HepG2 (cell line): ENCODE measurements around the gene GALR2. TPM values are rescaled to one million over a fixed set of nuclear protein-coding genes. Genes with fewer than 3 reads are reported as not detected.
A peak's percentile ranks its signal among the peaks of the same experiment; 100 is the strongest.

Source experiments
- BRD4 ChIP-seq: sonication (generic); formaldehyde crosslinking; IDR thresholded peaks from 2 replicates; pipeline ENCODE4 v1.4.0; 2020; ENCODE audit warnings: missing genetic modification reagents
- ZC3H4 ChIP-seq: sonication (generic); formaldehyde crosslinking; IDR thresholded peaks from 2 replicates; pipeline ENCODE4 v1.4.0; 2020; ENCODE audit warnings: missing genetic modification reagents, borderline replicate concordance
- ZFP36L1 ChIP-seq: sonication (generic); formaldehyde crosslinking; IDR thresholded peaks from 2 replicates; pipeline ENCODE4 v1.8.0; 2022; ENCODE audit warnings: mild to moderate bottlenecking, missing genetic modification reagents, moderate library complexity
- ZNF530 ChIP-seq: sonication (generic); formaldehyde crosslinking; IDR thresholded peaks from 2 replicates; pipeline ENCODE4 v1.5.0; 2020; ENCODE audit warnings: low read depth, mild to moderate bottlenecking, missing genetic modification reagents
- ZSCAN25 ChIP-seq: sonication (generic); formaldehyde crosslinking; IDR thresholded peaks from 2 replicates; pipeline ENCODE4 v1.8.0; 2022; ENCODE audit warnings: mild to moderate bottlenecking, missing genetic modification reagents
- polyA plus RNA-seq, 8 experiments: library from polyadenylated mRNA; depleted of rRNA in 3 of 8; stranded (reverse) in 7 of 8; unstranded in 1 of 8; fragments of >200 nt; fragmentation: Illumina TruSeq in 4 of 8; extraction: Trizol in 4 of 8; gene quantifications; 2 replicates each; pipeline versions ENCODE4 v1.2.1 to v1.2.3, GENCODE V29; 2011 to 2016; ENCODE audit warnings: low read depth in 4 of 8, missing spikeins in 1 of 8, mixed read lengths in 1 of 8; ENCODE audit not compliant: insufficient read depth in 1 of 8
- total RNA-seq, 5 experiments: library from RNA; depleted of rRNA; stranded (reverse); fragments of >200 nt; fragmentation: Illumina TruSeq; extraction: Trizol; gene quantifications; 2 replicates each; pipeline ENCODE4 v1.2.3, GENCODE V29; 2016; ENCODE audit warnings: low read depth in 1 of 5
- TF ChIP-seq, protein P1 (sequence below): sonication (generic); formaldehyde crosslinking; IDR thresholded peaks from 2 replicates; pipeline ENCODE4 v1.5.1; 2020; ENCODE audit warnings: mild to moderate bottlenecking, missing genetic modification reagents, moderate library complexity
- TF ChIP-seq, protein P2 (sequence below): sonication (generic); formaldehyde crosslinking; IDR thresholded peaks from 2 replicates; pipeline ENCODE4 v1.8.1; 2023; ENCODE audit warnings: mild to moderate bottlenecking, moderate library complexity, missing genetic modification reagents

The GALR2 gene
- total and polyA plus RNA-seq, 2 of the 13 experiments (the other 11 are each of a cell fraction or from before 2014, with no cell fraction given): 0.48 to 0.58 TPM

DNA sequence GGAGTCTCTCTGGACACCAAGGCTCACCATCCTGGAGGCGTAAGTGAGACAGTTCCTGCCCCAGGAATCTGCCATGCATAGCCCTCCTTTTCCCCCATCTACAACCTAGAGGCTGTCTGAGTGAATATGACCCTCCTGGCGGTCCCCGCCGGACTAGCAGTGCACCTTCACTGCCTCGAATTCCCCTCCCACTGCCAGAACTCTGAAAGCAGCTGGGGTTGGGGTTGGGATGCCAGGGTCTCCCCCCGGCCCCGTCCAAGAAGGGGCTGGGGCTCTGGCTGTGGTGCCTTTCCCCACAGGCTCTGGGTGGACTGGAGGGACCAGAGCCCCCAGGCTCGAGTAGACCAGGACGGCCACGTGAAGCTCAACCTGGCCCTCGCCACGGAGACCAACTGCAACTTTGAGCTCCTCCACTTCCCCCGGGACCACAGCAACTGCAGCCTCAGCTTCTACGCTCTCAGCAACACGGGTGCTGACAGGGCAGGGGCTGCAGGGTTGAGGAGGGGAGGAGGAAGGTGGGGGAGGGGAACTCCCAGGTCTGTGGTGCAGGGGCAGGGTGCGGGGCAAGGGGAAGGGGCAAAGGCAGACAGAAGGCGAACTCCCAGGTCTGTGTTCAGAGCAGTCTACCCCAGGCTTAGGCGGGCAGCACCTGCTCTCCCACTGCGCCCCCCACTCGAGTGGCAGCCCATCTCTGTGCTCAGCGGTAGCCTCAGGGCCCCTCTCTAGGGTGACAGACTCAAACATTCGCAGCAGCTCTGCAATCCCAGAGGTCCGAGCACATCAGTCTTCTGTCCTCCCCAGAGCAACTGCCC, 5.6 kb downstream of the GALR2 start (continued):
- TF ChIP-seq, protein P1, sequence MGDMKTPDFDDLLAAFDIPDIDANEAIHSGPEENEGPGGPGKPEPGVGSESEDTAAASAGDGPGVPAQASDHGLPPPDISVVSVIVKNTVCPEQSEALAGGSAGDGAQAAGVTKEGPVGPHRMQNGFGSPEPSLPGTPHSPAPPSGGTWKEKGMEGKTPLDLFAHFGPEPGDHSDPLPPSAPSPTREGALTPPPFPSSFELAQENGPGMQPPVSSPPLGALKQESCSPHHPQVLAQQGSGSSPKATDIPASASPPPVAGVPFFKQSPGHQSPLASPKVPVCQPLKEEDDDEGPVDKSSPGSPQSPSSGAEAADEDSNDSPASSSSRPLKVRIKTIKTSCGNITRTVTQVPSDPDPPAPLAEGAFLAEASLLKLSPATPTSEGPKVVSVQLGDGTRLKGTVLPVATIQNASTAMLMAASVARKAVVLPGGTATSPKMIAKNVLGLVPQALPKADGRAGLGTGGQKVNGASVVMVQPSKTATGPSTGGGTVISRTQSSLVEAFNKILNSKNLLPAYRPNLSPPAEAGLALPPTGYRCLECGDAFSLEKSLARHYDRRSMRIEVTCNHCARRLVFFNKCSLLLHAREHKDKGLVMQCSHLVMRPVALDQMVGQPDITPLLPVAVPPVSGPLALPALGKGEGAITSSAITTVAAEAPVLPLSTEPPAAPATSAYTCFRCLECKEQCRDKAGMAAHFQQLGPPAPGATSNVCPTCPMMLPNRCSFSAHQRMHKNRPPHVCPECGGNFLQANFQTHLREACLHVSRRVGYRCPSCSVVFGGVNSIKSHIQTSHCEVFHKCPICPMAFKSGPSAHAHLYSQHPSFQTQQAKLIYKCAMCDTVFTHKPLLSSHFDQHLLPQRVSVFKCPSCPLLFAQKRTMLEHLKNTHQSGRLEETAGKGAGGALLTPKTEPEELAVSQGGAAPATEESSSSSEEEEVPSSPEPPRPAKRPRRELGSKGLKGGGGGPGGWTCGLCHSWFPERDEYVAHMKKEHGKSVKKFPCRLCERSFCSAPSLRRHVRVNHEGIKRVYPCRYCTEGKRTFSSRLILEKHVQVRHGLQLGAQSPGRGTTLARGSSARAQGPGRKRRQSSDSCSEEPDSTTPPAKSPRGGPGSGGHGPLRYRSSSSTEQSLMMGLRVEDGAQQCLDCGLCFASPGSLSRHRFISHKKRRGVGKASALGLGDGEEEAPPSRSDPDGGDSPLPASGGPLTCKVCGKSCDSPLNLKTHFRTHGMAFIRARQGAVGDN (CRISPR knock-in tag): peak; percentile 13; the same call in 1 of the 2 replicates
- TF ChIP-seq ZNF530 (CRISPR knock-in tag): 0 out of 2 replicates have a peak, but pooled peaks have one; percentile 27
- 0 out of 2 replicates have a peak, but pooled peaks have one; percentile 26 for TF ChIP-seq ZC3H4 (CRISPR knock-in tag)
- TF ChIP-seq BRD4 (CRISPR knock-in tag): no peak
- TF ChIP-seq, protein P2, sequence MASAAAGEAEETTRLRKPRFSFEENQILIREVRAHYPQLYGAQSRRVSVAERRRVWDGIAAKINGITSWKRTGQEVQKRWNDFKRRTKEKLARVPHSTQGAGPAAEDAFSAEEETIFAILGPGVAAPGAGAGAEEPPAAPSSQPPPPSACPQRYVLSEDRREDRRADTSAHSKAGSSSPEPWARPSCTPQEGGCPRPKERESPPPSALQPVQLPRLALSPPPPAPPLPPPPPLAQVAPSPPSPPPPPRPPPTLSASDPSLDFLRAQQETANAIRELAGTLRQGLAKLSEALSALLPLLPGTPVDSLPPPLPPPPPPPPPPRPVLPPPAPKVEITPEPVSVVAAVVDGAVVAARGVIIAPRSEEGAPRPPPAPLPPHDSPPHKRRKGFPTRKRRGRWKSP (CRISPR knock-in tag): no peak
- no peak for TF ChIP-seq ZFP36L1
- TF ChIP-seq ZSCAN25: peak; percentile 30; the same call in 1 of the 2 replicates
